NT2/D1 (cell line): ENCODE measurements around the gene LMAN2.

Experiments
- YY1 ChIP-seq: IDR thresholded peaks from 2 replicates; pipeline ENCODE4 v1.6.1; 2011; ENCODE audit not compliant: insufficient read length, insufficient read depth
- ZNF274 ChIP-seq: IDR thresholded peaks from 2 replicates; pipeline ENCODE4 v1.6.1; 2011; ENCODE audit warnings: mild to moderate bottlenecking, low read depth, low read length

- no peak for TF ChIP-seq ZNF274
- TF ChIP-seq YY1 = no peak
Measured at GRCh38 chr5:177373806-177374205, 22.3 kb upstream of the LMAN2 start.
